Thyroid gland (tissue), 4 donors: ENCODE measurements around the gene MT4. TPM values are rescaled to one million over a fixed set of nuclear protein-coding genes. Genes with fewer than 3 reads are reported as not detected.
A peak's percentile ranks its signal among the peaks of the same experiment; 100 is the strongest.

Experiments used
- DNase-seq, 2 donors: peaks; one replicate each; pipeline ENCODE4 v3.0.0-alpha.2; 2019
- H3K27ac ChIP-seq, 3 donors: fragments of 200-600 bp; sonication (generic); 1 replicate in 2 of 3; 2 replicates in 1 of 3; pipeline ENCODE4 v1.5.1; 2016 to 2019; ENCODE audit warnings: mild to moderate bottlenecking in 1 of 3, moderate library complexity in 1 of 3
- H3K27me3 ChIP-seq: fragments of 200-600 bp; sonication (generic); one replicate; pipeline ENCODE4 v1.5.1; 2019
- H3K36me3 ChIP-seq, 2 donors: fragments of 200-600 bp; sonication (generic); one replicate each; pipeline ENCODE4 v1.5.1; 2016 to 2019
- H3K4me1 ChIP-seq, 2 donors: fragments of 200-600 bp; sonication (generic); one replicate each; pipeline ENCODE4 v1.5.1; 2017 to 2019
- H3K4me3 ChIP-seq, 3 donors: fragments of 200-600 bp; sonication (generic); replicated peaks in 1 of 3; 1 replicate in 2 of 3; 2 replicates in 1 of 3; pipeline ENCODE4 v1.5.1; 2016; ENCODE audit warnings: mild to moderate bottlenecking in 1 of 3
- H3K9me3 ChIP-seq: fragments of 200-600 bp; sonication (generic); one replicate; pipeline ENCODE4 v1.5.1; 2017
- CTCF ChIP-seq, 6 experiments: fragments of 200-600 bp in 3 of 6; fragments of 450-650 bp in 3 of 6; sonication (generic) in 3 of 6; IDR thresholded peaks; one replicate each; pipeline ENCODE4 v1.5.1; 2016 to 2019; ENCODE audit warnings: antibody characterized with exemption in 6 of 6, mild to moderate bottlenecking in 2 of 6, inconsistent platforms in 1 of 6, moderate library complexity in 1 of 6
- POLR2A ChIP-seq, 2 donors: fragments of 450-650 bp; IDR thresholded peaks; one replicate each; pipeline ENCODE4 v1.6.1; 2017; ENCODE audit warnings: antibody characterized with exemption in 2 of 2, mild to moderate bottlenecking in 2 of 2, moderate library complexity in 1 of 2
- WGBS, 2 donors: methylation state at CpG; one replicate each; pipeline ENCODE4 v1.1.5; 2017; 5-methylcytosine and 5-hydroxymethylcytosine counted together
- intact Hi-C: fragments of 100-400 bp; cut with DNase I; formaldehyde crosslinking; loops from one replicate; pipeline ENCODE4 v1.15.1; 2023
- total RNA-seq, 4 donors: library from RNA; depleted of rRNA; stranded (reverse); fragments of >200 nt; gene quantifications; one replicate each; pipeline ENCODE4 v1.2.3, GENCODE V29; 2016

MT4 gene
- total RNA-seq, 4 donors from 2014 or later, result not detected

GRCh38 chr16:56569971-56570370 is 5.1 kb downstream of the MT4 start:
- WGBS, 2 donors, result 100% methylated on average over 1 of the region's 1 CpG; no CpG with 5 or more reads in 1 of the 2 donors
- intact Hi-C loops, result no loop called here
- Histone ChIP-seq H3K4me1 (no peaks in the 10 kb centered on the region), H3K27ac (no peak overlapping the region), H3K36me3 (no peaks in the 10 kb centered on the region), H3K27me3 (no peaks in the 10 kb centered on the region), H3K9me3 (no peaks in the 10 kb centered on the region), H3K4me3 (no peak overlapping the region)
- no peak for DNase-seq
- TF ChIP-seq CTCF (IDR thresholded peaks at IDR 0.05) (no peak), POLR2A (IDR thresholded peaks at IDR 0.05) (no peak)

GRCh38 chr16:56571525-56571924 is 6.7 kb downstream of the MT4 start:
- no peaks in the 10 kb centered on the region for H3K36me3 ChIP-seq
- no peaks in the 10 kb centered on the region for H3K27me3 ChIP-seq
- no peaks in the 10 kb centered on the region for H3K4me1 ChIP-seq
- no peak overlapping the region for H3K4me3 ChIP-seq
- no peak overlapping the region for H3K27ac ChIP-seq
- intact Hi-C loops, result no loop called here
- 88 to 91% methylated on average over 11 of the region's 11 CpGs for WGBS, 2 donors
- no peaks in the 10 kb centered on the region for H3K9me3 ChIP-seq
- no peak for DNase-seq
- TF ChIP-seq POLR2A (IDR thresholded peaks at IDR 0.05) (no peak), CTCF (IDR thresholded peaks at IDR 0.05) (no peak)

GRCh38 chr16:56574625-56575024 is 9.8 kb downstream of the MT4 start:
- no peaks in the 10 kb centered on the region for H3K36me3 ChIP-seq
- WGBS, 2 donors, result 80 to 88% methylated on average over 1 of the region's 1 CpG
- intact Hi-C loops, result loop anchor here (5.0 kb wide), 1 partner anchor 128 kb away; no protein-coding TSS in a partner anchor
- H3K9me3 ChIP-seq, result no peaks in the 10 kb centered on the region
- no peak overlapping the region for H3K4me3 ChIP-seq
- no peak for DNase-seq
- H3K4me1 ChIP-seq, result no peaks in the 10 kb centered on the region
- TF ChIP-seq CTCF (IDR thresholded peaks at IDR 0.05) (no peak), POLR2A (IDR thresholded peaks at IDR 0.05) (no peak)
- H3K27me3 ChIP-seq, result no peaks in the 10 kb centered on the region
- H3K27ac ChIP-seq, result no peak overlapping the region

- Histone ChIP-seq H3K4me3 (no peak overlapping the region), H3K27ac (no peak overlapping the region), H3K9me3 (no peaks in the 10 kb centered on the region), H3K4me1 (no peaks in the 10 kb centered on the region), H3K36me3 (no peaks in the 10 kb centered on the region), H3K27me3 (no peaks in the 10 kb centered on the region)
- 34 to 40% methylated on average over 8 of the region's 8 CpGs for WGBS, 2 donors
- TF ChIP-seq POLR2A (IDR thresholded peaks at IDR 0.05) (no peak), CTCF (IDR thresholded peaks at IDR 0.05) (peak; percentile 49 to 94 (median 78))
- intact Hi-C loops, result loop anchor here (5.0 kb wide), 1 partner anchor 126 kb away; no protein-coding TSS in a partner anchor
- DNase-seq, result peak; percentile 76 to 84
Measured at GRCh38 chr16:56576585-56577299, 11.9 kb downstream of the MT4 start.

- Histone ChIP-seq H3K4me3 (no peak overlapping the region), H3K4me1 (no peaks in the 10 kb centered on the region), H3K9me3 (no peaks in the 10 kb centered on the region), H3K27ac (no peak overlapping the region), H3K27me3 (no peaks in the 10 kb centered on the region), H3K36me3 (no peaks in the 10 kb centered on the region)
- DNase-seq, result no peak
- TF ChIP-seq CTCF (IDR thresholded peaks at IDR 0.05) (no peak), POLR2A (IDR thresholded peaks at IDR 0.05) (no peak)
- intact Hi-C loops, result loop anchor here (5.0 kb wide), 1 partner anchor 125 kb away; no protein-coding TSS in a partner anchor
- WGBS, 2 donors, result 74 to 75% methylated on average over 4 of the region's 4 CpGs
Measured at GRCh38 chr16:56577300-56577625, 12.4 kb downstream of the MT4 start.
